H1 (cell line): ENCODE results near the gene DMGDH. TPM values are rescaled to one million over a fixed set of nuclear protein-coding genes. Genes with fewer than 3 reads are reported as not detected.

ENCODE experiments used
- CTCF ChIA-PET: fragments of 300-600 bp; sonication (Branson Sonifier 250); formaldehyde crosslinking; loops from one replicate; lab custom pipeline; 2021; ENCODE audit not compliant: partially characterized antibody; lab: Charles Lee
- POLR2A ChIA-PET: fragments of 300-600 bp; sonication (Branson Sonifier 250); formaldehyde crosslinking; loops from one replicate; lab custom pipeline; 2021; ENCODE audit warnings: inconsistent platforms; ENCODE audit not compliant: partially characterized antibody; lab: Charles Lee
- DNase-seq, 2 experiments: peaks; one replicate each; pipeline versions ENCODE4 v3.0.0 to v3.0.0-alpha.2; 2010 to 2022; ENCODE audit warnings: low spot score in 2 of 2, low read depth in 1 of 2, mixed read lengths in 1 of 2
- FAIRE-seq: peaks from 2 replicates; lab custom pipeline; 2011; peaks lifted over from hg19 to GRCh38; lab: Jason Lieb, UNC
- H2AFZ ChIP-seq: 2 replicates; pipeline ENCODE4 v1.8.1; 2012; ENCODE audit warnings: low read length, inconsistent platforms
- H2AK5ac ChIP-seq: 2 replicates; pipeline ENCODE4 v1.6.1; 2013; ENCODE audit warnings: low read depth, low read length
- H2BK120ac ChIP-seq: replicated peaks from 2 replicates; pipeline ENCODE3; 2013; ENCODE audit warnings: low read depth, low read length, inconsistent platforms
- H2BK12ac ChIP-seq: 2 replicates; pipeline ENCODE4 v1.6.1; 2013; ENCODE audit warnings: low read depth, low read length
- H2BK15ac ChIP-seq: 2 replicates; pipeline ENCODE4 v1.6.1; 2013; ENCODE audit warnings: low read length
- H2BK20ac ChIP-seq: 2 replicates; pipeline ENCODE4 v1.6.1; 2013; ENCODE audit warnings: low read length
- H2BK5ac ChIP-seq: 2 replicates; pipeline ENCODE4 v1.6.1; 2013; ENCODE audit warnings: low read depth, low read length
- H3K14ac ChIP-seq: 2 replicates; pipeline ENCODE4 v1.6.1; 2013; ENCODE audit warnings: inconsistent platforms; ENCODE audit not compliant: insufficient read length
- H3K18ac ChIP-seq: 2 replicates; pipeline ENCODE4 v1.6.1; 2013; ENCODE audit warnings: low read length; ENCODE audit errors: extremely low read depth
- H3K23ac ChIP-seq: 2 replicates; pipeline ENCODE4 v1.6.1; 2013; ENCODE audit warnings: inconsistent platforms; ENCODE audit not compliant: insufficient read length
- H3K23me2 ChIP-seq: 2 replicates; pipeline ENCODE4 v1.6.1; 2013; ENCODE audit warnings: low read depth, low read length
- H3K27ac ChIP-seq: 2 replicates; pipeline ENCODE4 v1.6.1; 2011; ENCODE audit warnings: low read depth, low read length, inconsistent platforms
- H3K27me3 ChIP-seq, 4 experiments: replicated peaks in 1 of 4; 1 replicate in 1 of 4; 2 replicates in 3 of 4; pipeline versions ENCODE4 v1.6.1 to v1.8.1; 2011 to 2013; ENCODE audit warnings: low read length in 3 of 4, mild to moderate bottlenecking in 3 of 4, inconsistent platforms in 2 of 4, mixed read lengths in 2 of 4, moderate library complexity in 1 of 4; ENCODE audit not compliant: control insufficient read depth in 3 of 4, insufficient read depth in 3 of 4; ENCODE audit errors: extremely low read depth in 1 of 4
- H3K36me3 ChIP-seq, 4 experiments: 2 replicates each; pipeline versions ENCODE4 v1.6.1 to v1.8.1; 2011 to 2013; ENCODE audit warnings: mild to moderate bottlenecking in 4 of 4, low read length in 3 of 4, moderate library complexity in 2 of 4, control low read depth in 1 of 4, inconsistent platforms in 1 of 4; ENCODE audit not compliant: insufficient read depth in 4 of 4, control insufficient read depth in 2 of 4
- H3K4ac ChIP-seq: replicated peaks from 2 replicates; pipeline ENCODE3; 2013; ENCODE audit warnings: low read length, low read depth, mixed read lengths, inconsistent platforms; ENCODE audit not compliant: insufficient read length
- H3K4me1 ChIP-seq, 4 experiments: replicated peaks in 1 of 4; 1 replicate in 1 of 4; 2 replicates in 3 of 4; pipeline versions ENCODE4 v1.6.1 to v1.8.1; 2011 to 2013; ENCODE audit warnings: low read length in 3 of 4, inconsistent platforms in 2 of 4, mixed read lengths in 1 of 4; ENCODE audit not compliant: insufficient read depth in 4 of 4, control insufficient read depth in 3 of 4
- H3K4me2 ChIP-seq, 2 experiments: 2 replicates each; pipeline versions ENCODE4 v1.6.1 to v1.8.1; 2011 to 2013; ENCODE audit warnings: low read depth in 2 of 2, low read length in 2 of 2, control low read depth in 1 of 2, inconsistent platforms in 1 of 2, mild to moderate bottlenecking in 1 of 2; ENCODE audit not compliant: insufficient read depth in 1 of 2
- H3K4me3 ChIP-seq, 4 experiments: fragments of 200-600, 300-600 bp in 1 of 4; sonication (generic), shearing (Covaris generic), sonication (Bioruptor Twin) in 1 of 4; 2 replicates each; pipeline versions ENCODE4 v1.5.1 to v1.8.1; 2011 to 2016; ENCODE audit warnings: low read length in 4 of 4, low read depth in 3 of 4, control low read depth in 2 of 4, inconsistent platforms in 2 of 4, mild to moderate bottlenecking in 2 of 4, mixed read lengths in 1 of 4, moderate library complexity in 1 of 4; ENCODE audit not compliant: insufficient read depth in 2 of 4; ENCODE audit errors: extremely low read depth in 1 of 4
- H3K56ac ChIP-seq: replicated peaks from 2 replicates; pipeline ENCODE3; 2013; ENCODE audit warnings: low read depth, mild to moderate bottlenecking, mixed read lengths, low read length, inconsistent platforms; ENCODE audit not compliant: insufficient read length
- H3K79me1 ChIP-seq: 2 replicates; pipeline ENCODE4 v1.6.1; 2013; ENCODE audit warnings: low read depth, low read length, control low read depth
- H3K79me2 ChIP-seq, 2 experiments: 2 replicates each; pipeline versions ENCODE4 v1.6.1 to v1.8.1; 2012 to 2013; ENCODE audit warnings: low read length in 2 of 2, mild to moderate bottlenecking in 2 of 2, inconsistent platforms in 1 of 2; ENCODE audit not compliant: insufficient read depth in 2 of 2, control insufficient read depth in 1 of 2
- H3K9ac ChIP-seq, 4 experiments: replicated peaks in 1 of 4; 1 replicate in 1 of 4; 2 replicates in 3 of 4; pipeline versions ENCODE4 v1.6.1 to v1.8.1; 2011 to 2013; ENCODE audit warnings: low read depth in 3 of 4, low read length in 3 of 4, control low read depth in 2 of 4, mild to moderate bottlenecking in 2 of 4, moderate library complexity in 2 of 4, inconsistent platforms in 1 of 4; ENCODE audit errors: extremely low read depth in 1 of 4
- H3K9me3 ChIP-seq, 2 experiments: 2 replicates each; pipeline versions ENCODE4 v1.6.1 to v1.8.1; 2012 to 2013; ENCODE audit warnings: mild to moderate bottlenecking in 2 of 2, moderate library complexity in 2 of 2, control low read depth in 1 of 2, inconsistent platforms in 1 of 2, low read depth in 1 of 2, low read length in 1 of 2, mixed read lengths in 1 of 2; ENCODE audit not compliant: insufficient read depth in 2 of 2
- H4K20me1 ChIP-seq, 2 experiments: replicated peaks in 1 of 2; 2 replicates each; pipeline versions ENCODE3 to v1.8.1; 2011 to 2013; ENCODE audit warnings: inconsistent platforms in 2 of 2, low read length in 2 of 2, mild to moderate bottlenecking in 1 of 2; ENCODE audit not compliant: insufficient read depth in 2 of 2, control insufficient read depth in 1 of 2
- H4K5ac ChIP-seq: 2 replicates; pipeline ENCODE4 v1.6.1; 2013; ENCODE audit warnings: low read length, low read depth, mixed read lengths, inconsistent platforms; ENCODE audit not compliant: insufficient read length
- H4K8ac ChIP-seq: 2 replicates; pipeline ENCODE4 v1.8.0; 2013; ENCODE audit warnings: mild to moderate bottlenecking, moderate library complexity, low read length, inconsistent platforms; ENCODE audit not compliant: insufficient read depth; ENCODE audit errors: extremely low read depth
- H4K91ac ChIP-seq: replicated peaks from 2 replicates; pipeline ENCODE3; 2013; ENCODE audit warnings: low read length, mixed read lengths, inconsistent platforms; ENCODE audit not compliant: insufficient read length
- SIN3A ChIP-seq, 2 experiments: IDR thresholded peaks in 1 of 2; conservative IDR thresholded peaks in 1 of 2; 2 replicates each; pipeline ENCODE4 v1.6.1; 2011 to 2012; ENCODE audit warnings: low read length in 2 of 2, improper control_type of control experiment in 1 of 2, low read depth in 1 of 2, mild to moderate bottlenecking in 1 of 2
- WGBS, 2 experiments: shearing (Covaris generic) in 1 of 2; methylation state at CpG; one replicate each; pipeline versions ENCODE4 v1.1.6 to v1.1.7; 2013 to 2015; ENCODE audit warnings: low lambda C conversion rate in 2 of 2, mixed read lengths in 2 of 2, inconsistent platforms in 1 of 2, low coverage in 1 of 2, missing lambda C conversion rate in 1 of 2; ENCODE audit not compliant: insufficient replicate concordance in 2 of 2, insufficient coverage in 1 of 2, insufficient read length in 1 of 2; ENCODE audit errors: extremely low coverage in 1 of 2, missing lambda C conversion rate in 1 of 2; 5-methylcytosine and 5-hydroxymethylcytosine counted together
- polyA plus RNA-seq, 7 experiments: library from polyadenylated mRNA; depleted of rRNA in 3 of 7; stranded (reverse) in 5 of 7; unstranded in 2 of 7; fragments of >200 nt in 5 of 7; fragments of 200-250 nt in 2 of 7; gene quantifications; 1 replicate in 5 of 7; 2 replicates in 1 of 7; 4 replicates in 1 of 7; pipeline versions ENCODE4 v1.2.1 to v1.2.3, GENCODE V29; 2011 to 2013; ENCODE audit warnings: missing spikeins in 2 of 7, mixed read lengths in 2 of 7
- total RNA-seq: library from RNA; stranded (reverse); fragmentation: NEBNext Ultra II Directional; extraction: Animal tissue kit (Norgen Biotek cat#: 25700); gene quantifications from 2 replicates; pipeline ENCODE4 v1.2.1, GENCODE V29; 2021
- TF ChIP-seq, protein P1 (sequence below), 3 experiments: IDR thresholded peaks; 1 replicate in 2 of 3; 2 replicates in 1 of 3; pipeline versions ENCODE4 v1.5.1 to v1.6.1; 2011; ENCODE audit warnings: low read length in 3 of 3, mild to moderate bottlenecking in 3 of 3, inconsistent platforms in 2 of 3, low read depth in 1 of 3, moderate library complexity in 1 of 3; ENCODE audit not compliant: insufficient read depth in 1 of 3; ENCODE audit errors: control extremely low read depth in 1 of 3

The DMGDH gene
- total and polyA plus RNA-seq, 2 of the 8 experiments (the other 6 are each of a cell fraction or from before 2014, with no cell fraction given) = 0.15 TPM; not detected in 1

DNA sequence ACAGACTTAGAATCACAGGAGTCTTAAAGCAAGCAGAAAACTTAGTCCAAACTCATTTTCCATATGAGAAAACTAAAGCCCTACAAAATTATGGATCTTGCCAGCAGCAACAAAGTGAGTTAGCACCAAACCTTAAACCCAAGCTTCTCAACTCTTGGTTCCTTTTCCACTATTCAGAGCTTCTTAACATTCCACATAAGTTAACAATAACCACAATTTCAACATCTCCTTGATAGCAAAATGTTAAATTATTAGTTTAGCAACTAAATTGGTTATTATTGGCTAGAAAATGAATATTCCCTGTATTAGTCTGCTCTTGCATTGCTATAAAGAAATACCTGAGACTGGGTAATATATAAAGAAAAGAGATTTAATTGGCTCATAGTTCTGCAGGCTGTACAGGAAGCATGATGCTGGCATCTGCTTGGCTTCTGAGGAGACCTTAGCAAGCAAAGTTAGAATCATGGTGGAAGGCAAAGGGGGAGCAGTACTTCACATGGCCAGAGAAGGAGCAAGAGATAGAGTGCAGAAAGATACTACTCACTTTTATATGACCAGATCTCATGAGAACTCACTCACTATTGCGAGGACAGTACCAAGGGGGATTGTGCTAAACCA, 58.1 kb downstream of the DMGDH start:
- no peak for FAIRE-seq
- Histone ChIP-seq H4K8ac (no peak overlapping the region), H3K4me3 (no peak overlapping the region), H3K4ac (no peak overlapping the region), H3K79me2 (no peaks in the 10 kb centered on the region), H2BK15ac (no peak overlapping the region), H4K5ac (no peak overlapping the region), H3K9me3 (peaks cover 7 to 8% of the 10 kb centered on the region in 2 experiments; a peak in 2 of 4 replicates), H3K23ac (no peak overlapping the region), H3K9ac (no peak overlapping the region), H2BK5ac (no peak overlapping the region)
- 89% methylated on average over 1 of the region's 1 CpG; no CpG with 5 or more reads in 1 of the 2 experiments for WGBS, 2 experiments
- CTCF ChIA-PET = interaction anchor here (0.8 to 3.5 kb wide), 6 partner anchors 9 to 122 kb away, joined by 3 to 23 read pairs (median 5); no protein-coding TSS in a partner anchor
- POLR2A ChIA-PET = no interaction called here
- no peak for TF ChIP-seq SIN3A (conservative IDR thresholded peaks at IDR 0.05 in 1 of 2, IDR thresholded peaks at IDR 0.05 in 1 of 2; ENCODE audit: low read depth in 1 of 2, low read length in 2 of 2)
- TF ChIP-seq, protein P1, sequence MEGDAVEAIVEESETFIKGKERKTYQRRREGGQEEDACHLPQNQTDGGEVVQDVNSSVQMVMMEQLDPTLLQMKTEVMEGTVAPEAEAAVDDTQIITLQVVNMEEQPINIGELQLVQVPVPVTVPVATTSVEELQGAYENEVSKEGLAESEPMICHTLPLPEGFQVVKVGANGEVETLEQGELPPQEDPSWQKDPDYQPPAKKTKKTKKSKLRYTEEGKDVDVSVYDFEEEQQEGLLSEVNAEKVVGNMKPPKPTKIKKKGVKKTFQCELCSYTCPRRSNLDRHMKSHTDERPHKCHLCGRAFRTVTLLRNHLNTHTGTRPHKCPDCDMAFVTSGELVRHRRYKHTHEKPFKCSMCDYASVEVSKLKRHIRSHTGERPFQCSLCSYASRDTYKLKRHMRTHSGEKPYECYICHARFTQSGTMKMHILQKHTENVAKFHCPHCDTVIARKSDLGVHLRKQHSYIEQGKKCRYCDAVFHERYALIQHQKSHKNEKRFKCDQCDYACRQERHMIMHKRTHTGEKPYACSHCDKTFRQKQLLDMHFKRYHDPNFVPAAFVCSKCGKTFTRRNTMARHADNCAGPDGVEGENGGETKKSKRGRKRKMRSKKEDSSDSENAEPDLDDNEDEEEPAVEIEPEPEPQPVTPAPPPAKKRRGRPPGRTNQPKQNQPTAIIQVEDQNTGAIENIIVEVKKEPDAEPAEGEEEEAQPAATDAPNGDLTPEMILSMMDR (IDR thresholded peaks at IDR 0.05; ENCODE audit: control extremely low read depth in 1 of 3, insufficient read depth in 1 of 3, low read depth in 1 of 3, low read length in 3 of 3) = peak in 1 of 3 experiments; percentile 14; a peak in 1 of 4 replicates
- TF ChIP-seq, all 59 proteins: peak for 1
- Histone ChIP-seq H3K18ac (no peak overlapping the region), H3K36me3 (no peaks in the 10 kb centered on the region), H3K27ac (no peak overlapping the region), H2AK5ac (no peak overlapping the region), H4K20me1 (no peaks in the 10 kb centered on the region), H2BK120ac (no peak overlapping the region), H2AFZ (no peak overlapping the region), H3K27me3 (no peaks in the 10 kb centered on the region), H2BK20ac (no peak overlapping the region), H4K91ac (no peak overlapping the region), H2BK12ac (no peak overlapping the region), H3K4me1 (no peaks in the 10 kb centered on the region), H3K4me2 (no peak overlapping the region), H3K79me1 (no peaks in the 10 kb centered on the region), H3K14ac (no peak overlapping the region), H3K23me2 (no peaks in the 10 kb centered on the region), H3K56ac (no peak overlapping the region)
- DNase-seq = no peak
